ENCODE results near the gene ZNF747.
"Not testable (repeated sequence)": the region's sequence is repeated elsewhere in the genome, so short reads cannot be mapped to it uniquely, and the experiment has no call there.

ZNF747 gene

DNA sequence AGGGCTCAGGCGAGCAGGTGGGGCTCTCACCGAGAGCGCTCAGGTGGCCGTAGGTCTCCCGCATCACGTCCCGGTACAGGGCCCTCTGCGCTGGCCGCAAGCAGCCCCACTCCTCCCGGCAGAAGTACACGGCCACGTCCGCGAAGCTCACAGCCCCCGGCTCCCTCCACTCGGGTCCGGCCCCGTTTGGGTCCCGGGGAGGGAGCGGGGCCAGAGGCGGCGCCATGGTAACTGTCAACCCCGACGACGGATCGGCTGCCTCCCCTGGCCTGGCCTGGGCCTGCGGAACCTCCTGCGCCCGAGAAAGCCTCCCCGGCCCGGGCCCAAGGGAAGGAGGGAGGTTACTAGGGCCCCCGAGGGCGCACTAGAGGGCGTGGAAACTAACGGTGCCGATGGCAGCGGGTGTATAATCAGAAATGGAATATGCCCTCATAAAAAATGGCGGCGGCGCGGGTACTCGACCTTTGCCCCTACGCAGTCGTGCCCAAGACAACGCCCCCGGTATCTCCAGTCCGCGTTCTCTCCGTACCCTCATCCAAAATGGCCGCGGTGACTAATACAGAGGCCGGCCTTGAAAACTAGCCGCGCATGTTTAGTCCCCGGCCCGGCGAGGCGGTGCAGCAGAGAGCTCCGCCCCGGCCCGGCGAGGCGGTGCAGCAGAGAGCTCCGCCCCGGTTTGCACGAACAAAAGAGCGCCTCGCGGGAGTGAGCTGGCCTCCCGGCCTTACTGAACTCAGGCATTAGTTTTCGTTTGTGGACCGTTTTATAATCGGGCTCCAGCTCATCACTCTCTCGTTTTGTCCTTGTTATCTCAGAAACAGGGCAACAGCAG is 23.5 kb upstream of the ZNF747 start, which contains the start of gene ZNF764:
ZNF764 (minus strand) TSS at position 418 of the 832 bp plus-strand sequence; CDS start at position 226, 192 bp downstream.
- peak; percentile 94 for DNase-seq (ENCODE audit: low spot score)

DNA sequence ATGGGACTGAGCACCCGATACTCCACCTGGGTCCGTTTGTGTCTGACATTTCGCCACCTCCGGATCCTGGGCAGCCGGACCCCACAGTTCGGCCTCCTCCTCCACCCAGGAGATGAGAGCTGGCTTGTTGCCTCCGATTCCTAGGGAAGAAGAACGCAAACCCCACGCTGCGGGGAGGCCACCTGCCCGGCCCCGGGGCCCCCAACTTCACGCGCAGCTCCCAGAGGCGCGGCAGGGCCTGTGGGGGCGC is 23.0 kb upstream of the ZNF747 start:
- no peak for DNase-seq (ENCODE audit: low spot score)

DNA sequence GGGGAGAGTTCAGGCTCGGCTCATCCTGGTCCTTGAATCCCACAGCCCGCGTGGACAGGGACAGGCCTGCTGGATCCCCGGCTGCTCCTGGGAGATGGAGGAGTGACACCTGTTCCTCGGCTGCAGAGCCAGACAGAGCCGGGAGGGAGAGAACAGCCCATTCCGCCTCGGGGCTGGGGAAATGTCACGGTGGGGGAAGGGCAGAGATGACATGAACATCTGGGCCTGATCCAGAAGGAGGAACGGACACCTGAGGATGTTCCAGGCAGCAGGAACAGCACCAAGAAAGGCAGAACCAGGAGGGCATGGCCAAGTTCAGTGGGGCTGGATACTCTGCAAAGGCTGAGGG is 21.4 kb upstream of the ZNF747 start:
- no peak for DNase-seq (ENCODE audit: low spot score)

DNA sequence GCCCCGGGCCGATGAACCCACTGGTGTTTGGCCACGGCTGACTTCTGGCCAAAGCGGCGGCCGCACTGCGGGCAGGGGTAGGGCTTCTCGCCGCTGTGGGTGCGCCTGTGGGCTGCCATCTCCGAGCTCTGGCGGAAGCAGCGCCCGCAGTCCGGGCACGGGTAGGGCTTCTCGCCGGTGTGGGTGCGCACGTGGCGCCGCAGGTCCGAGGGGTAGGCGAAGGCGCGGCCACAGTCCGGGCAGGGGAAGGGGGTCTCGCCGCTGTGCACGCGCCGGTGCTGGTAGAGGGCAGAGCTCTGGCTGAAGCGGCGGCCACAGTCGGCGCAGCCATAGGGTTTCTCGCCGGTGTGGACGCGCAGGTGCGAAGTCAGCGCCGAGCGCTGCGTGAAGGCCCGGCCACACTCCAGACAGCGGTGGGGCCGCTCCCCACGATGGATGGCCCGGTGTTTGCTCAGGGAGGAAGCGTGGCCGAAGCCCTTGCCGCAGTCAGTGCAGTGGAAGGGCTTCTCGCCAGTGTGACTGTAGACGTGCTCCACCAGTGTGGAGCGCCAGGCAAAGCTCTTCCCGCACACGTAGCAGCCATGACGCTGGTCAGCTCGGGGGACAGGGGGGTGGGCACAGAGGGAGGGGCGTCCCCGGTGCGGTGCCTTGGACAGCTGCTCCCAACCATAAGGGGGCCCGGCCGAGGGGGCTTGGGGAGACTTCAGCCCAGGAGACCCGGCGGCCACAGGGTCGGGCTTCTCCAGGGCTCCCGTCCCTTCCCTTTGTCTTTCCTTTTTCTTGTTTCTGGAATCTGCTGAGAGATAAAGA is 20.9 kb upstream of the ZNF747 start:
- DNase-seq (ENCODE audit: low spot score) = no peak

DNA sequence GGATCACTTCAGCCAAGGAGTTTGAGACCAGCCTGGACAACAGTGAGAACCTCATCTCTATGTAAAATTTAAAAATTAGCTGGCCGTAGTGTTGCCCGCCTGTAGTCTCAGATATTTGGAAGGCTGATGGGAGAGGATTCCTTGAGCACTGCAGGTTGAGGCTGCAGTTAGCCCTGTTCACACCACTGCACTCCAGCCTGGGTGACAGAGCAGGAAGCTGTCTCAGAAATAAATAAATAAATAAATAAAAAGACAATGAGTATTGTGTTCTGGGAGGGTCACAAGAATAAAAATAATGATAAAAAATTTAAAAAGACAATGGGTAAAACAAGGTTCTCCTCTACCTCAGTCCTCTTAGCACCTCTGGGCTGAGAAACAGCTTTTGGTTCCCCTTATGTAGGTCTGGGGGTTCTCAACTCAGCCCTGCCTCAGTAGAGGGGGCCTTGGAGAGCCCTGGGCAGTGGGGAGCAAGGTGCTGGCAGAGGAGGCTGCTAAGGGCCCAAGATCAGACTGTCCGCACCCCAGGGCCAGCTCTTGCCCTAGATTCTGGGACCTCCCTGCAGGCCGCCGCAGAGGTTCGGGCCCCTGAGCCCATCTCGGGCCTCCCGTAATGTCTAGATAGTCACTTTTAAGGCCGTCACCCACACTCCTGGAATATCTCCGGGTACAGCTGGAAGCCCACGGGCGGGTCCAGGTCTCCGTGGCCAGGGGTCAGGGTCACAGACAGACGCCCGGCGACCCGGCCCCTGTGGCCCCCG is 20.1 kb upstream of the ZNF747 start:
- DNase-seq (ENCODE audit: low spot score) = no peak

DNA sequence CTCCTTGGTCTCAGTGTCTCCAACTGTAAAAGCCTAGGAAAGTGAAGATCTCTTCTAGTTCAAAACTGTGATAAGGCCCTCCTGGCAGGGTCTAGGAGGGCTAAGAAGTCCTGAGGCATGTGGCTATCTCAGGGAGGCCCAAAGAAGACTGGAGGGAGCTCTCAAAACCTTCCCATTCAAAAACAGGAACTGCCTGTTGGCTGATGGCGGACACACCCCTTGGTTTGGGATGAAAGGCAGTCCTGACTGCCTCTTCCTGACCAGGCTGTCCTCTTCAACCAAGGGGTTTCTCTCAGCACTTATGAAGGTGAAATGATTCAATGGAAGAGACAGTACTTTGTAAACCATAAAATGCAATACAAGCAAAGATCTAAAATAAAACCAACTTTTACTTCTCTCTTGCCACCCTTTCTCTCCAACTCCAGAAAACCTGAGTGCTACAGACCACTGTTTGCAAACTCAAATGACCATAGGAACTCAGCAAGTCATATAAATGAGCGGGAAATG is 18.8 kb upstream of the ZNF747 start:
- no peak for DNase-seq (ENCODE audit: low spot score)

DNA sequence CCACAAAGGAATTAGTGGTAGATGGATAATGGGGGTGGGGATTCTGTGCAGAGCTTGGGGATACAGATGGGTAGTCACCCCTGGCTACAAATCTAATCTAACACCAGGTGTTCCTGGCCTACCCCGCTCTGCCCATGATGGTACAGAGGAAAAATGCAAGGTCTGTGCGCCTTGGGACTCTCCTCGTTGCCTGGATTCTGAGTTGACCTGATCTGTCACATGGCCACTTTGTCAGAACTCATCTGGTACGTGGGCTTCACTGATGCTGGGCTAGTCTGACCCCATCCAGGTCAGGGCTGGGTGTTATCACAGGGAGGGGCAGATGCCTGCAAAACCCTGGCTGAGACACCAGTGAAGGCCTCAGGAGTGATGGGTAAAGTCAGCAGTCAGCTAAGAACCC is 18.3 kb upstream of the ZNF747 start:
- DNase-seq (ENCODE audit: low spot score) = no peak

DNA sequence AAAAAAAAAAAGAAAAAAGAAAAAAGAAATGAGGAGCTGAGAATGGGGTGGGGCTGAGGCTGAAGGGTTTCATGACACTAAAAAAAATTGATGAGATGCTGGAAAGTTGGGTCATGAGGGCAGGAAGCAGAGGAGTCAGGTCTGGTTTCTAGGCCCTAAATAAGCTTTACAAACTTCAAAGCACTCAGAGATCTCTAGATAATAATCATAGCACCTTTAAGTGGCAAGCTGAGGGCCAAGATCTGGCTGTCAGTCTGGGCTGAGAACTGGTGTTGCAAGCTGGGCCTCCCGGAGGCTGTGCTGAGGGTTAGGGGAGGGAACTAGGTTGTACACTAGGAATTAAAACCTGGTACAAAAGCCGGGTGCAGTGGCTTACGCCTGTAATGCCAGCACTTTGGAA is 17.1 kb upstream of the ZNF747 start:
- no peak for DNase-seq (ENCODE audit: low spot score)

DNA sequence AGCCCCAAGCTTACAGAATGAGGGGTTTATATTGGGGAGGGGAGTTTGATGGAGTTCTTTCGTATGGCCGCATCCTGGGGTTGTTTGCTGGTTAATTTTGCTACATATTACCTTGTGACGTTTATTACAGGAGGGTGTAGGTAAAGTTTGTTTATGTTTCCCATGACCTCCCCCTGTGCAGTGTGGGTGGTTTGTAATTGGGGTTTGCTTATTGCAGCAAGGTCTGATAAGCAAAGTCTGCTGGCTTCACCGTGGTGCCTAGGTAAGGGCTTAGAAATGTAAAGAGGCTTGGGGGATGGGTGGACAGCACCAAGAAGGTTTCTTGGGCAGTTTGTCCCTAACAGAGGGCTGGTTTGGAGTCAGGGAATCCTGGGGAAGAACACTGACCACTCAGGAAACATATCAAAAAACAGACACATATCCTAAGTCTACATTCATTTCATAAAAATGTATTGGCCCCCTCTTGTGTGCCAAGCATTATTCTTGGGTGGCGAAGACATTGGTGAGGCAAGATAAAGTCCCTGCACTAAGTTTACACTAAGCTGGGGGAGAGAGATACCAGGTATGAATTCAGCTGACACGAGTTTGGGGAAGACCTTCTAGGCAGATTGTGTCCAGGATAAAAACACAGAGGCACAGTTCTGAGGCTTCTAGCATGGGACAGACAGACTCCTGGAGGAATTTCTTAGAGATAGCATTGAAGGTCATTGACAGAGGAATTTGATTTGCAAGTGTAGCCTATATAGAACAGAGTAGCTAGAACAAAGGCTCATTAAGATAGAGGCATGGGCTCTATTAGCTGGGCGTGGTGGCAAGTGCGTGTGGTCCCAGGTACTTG is 14.0 kb upstream of the ZNF747 start:
- no peak for DNase-seq (ENCODE audit: low spot score)

DNA sequence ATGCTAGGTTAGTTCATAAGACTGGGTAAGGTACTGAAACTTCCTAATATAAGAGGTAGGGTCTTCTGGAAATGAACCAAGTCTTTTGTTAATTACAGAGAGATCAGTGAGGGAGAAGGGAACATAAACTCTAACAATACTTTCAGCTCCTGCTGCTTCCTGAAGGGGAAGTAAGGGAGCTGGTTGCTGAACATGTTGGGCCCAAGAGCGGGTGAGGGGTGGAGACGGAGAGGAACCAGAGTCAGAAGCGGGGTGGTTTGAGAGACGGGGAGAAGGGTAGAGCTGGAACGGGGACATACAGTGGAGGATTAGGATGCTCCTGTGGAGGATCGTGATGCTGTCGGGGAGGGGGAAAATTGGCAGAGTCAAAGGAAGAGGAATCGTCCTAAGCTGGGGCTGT is 11.5 kb upstream of the ZNF747 start:
- no peak for DNase-seq (ENCODE audit: low spot score)

DNA sequence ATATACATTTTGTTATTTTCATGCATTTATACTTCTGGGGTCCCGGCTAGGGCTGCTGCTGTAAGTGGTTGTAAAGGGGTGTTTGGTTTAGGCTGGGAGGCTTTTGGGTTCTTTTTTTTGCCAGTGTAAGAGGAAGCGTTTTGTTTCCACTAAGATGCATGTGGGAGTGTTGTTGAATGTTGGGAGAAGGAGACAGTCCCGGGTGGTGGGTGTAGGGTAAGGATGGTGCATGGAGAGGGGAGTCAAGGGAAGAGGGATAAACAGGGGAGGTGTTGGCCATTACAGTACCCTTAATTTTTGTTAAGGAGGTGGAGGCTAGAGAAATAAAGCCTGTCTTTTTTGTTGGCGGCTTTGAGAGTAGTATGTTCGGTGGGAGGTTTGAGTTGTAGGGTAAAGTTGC is 8.4 kb upstream of the ZNF747 start:
- no peak for DNase-seq (ENCODE audit: low spot score)

DNA sequence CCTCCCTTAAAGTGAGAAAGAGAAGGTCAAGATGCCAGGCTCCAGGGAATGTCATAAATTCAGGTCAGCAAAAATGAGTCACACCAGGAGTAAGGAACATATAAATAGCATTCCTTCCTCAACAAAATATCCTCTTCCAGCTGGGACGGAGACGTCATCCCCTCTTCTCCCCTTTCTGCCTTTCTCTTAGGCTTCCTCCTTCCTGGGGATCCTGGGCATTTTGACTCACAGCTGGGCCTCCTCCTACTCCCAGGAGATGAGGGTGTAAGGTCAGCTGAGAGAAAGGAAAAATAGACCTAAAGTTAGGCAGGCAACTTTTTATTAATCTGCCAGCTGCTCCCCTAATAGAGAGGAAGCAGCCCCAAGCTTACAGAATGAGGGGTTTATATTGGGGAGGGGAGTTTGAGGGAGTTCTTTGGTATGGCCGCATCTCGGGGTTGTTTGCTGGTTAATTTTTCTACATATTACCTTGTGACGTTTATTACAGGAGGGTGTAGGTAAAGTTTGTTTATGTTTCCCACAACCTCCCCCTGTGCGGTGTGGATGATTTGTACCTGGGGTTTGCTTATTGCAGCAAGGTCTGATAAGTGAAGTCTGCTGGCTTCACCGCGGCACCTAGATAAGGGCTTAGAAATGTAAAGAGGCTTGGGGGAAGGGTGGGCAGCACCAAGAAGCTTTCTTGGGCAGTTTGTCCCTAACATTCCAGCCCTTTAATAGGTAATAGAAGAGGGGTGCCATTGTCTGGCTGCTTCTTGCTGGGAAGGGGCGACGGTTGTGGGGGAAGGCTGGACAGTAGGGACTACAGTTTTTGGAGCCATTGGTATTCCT is 7.1 kb upstream of the ZNF747 start:
- DNase-seq (ENCODE audit: low spot score) = no peak

DNA sequence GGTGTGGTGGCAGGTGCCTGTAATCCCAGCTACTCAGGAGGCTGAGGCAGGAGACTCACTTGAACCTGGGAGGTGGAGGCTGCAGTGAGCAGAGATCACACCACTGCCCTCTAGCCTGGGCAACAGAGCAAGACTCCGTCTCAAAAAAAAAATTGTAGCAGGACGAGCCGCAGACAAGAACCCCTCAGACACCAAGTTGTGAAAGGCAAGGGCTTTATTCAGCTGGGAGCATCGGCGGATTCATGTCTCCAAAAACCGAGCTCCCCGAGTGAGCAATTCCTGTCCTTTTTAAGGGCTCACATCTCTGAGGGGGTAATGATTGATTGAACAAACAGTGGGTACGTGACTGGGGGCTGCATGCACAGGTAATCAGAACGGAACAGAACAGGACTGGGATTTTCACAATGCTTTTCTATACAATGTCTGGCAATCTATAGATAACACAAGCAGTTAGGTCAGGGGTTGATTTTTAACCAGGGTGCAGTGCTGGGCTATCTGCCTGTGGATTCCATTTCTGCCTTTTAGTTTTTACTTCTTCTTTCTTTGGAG is 6.3 kb upstream of the ZNF747 start:
- not testable (repeated sequence) for DNase-seq (ENCODE audit: low spot score)

DNA sequence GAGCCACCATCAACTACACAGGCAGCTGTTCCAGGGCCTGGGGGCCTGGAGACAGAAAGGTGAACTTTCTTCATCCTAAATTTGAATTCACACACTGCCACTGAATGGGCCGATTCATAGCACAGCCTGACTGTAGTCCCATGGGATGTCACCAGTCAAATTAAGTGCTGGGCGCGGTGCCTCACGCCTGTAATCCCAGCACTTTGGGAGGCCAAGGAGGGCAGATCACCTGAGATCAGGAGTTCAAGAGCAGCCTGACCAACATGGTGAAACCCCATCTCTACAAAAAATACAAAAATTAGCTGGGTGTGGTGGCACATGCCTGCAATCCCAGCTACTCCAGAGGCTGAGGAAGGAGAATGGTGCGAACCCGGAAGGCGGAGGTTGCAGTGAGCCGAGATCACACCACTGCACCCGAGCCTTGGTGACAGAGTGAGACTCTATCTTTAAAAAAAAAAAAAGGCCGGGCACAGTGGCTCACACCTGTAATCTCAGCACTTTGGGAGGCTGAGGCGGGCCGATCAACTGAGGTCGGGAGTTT is 5.4 kb upstream of the ZNF747 start:
- not testable (repeated sequence) for DNase-seq (ENCODE audit: low spot score)

DNA sequence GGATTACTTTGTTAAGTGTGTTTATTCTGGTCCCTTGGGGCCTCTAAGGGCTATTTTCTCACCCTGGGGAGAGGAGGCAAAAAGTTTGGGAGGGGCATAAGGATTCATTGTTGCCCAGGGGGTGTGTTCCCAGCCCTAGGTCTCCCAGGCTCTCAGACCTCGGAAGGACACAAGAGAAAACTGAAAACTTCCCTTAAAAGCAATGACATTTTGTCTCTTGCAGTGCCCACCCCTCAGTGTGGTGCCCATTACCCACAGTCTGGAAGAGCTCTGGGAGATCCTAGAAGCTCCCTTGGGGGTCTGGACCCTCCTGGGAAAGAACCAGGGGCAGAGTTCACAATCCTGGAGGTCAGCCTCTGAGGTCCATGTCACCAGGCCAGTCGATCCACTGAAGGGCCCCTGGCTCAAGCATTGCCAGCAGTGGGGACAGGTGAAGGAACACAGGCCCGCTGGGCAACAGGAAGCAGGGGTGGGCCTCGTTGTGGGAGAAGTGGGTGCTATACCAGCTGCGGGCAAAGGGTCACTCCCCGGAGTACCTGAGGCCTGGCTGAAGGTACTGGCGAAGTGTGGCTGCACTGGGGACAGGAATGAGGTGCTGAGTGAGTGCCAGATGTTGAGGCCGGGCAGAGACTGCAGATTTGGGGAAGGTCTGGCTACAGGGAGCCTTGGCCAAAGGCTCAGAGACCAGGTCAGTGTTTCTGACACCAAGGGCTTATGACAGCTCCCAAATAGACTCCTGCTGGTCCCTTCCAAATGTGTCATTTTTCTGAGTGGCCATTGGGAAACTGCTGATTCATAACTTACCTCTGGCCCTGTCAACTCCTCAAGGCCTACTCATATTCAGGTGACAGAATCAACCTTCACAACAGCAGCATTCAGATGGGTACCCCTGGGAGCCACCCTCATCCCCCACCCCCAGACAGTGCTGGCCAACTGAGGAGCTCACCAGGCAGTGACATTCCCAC is 4.6 kb upstream of the ZNF747 start:
- no peak for DNase-seq (ENCODE audit: low spot score)

DNA sequence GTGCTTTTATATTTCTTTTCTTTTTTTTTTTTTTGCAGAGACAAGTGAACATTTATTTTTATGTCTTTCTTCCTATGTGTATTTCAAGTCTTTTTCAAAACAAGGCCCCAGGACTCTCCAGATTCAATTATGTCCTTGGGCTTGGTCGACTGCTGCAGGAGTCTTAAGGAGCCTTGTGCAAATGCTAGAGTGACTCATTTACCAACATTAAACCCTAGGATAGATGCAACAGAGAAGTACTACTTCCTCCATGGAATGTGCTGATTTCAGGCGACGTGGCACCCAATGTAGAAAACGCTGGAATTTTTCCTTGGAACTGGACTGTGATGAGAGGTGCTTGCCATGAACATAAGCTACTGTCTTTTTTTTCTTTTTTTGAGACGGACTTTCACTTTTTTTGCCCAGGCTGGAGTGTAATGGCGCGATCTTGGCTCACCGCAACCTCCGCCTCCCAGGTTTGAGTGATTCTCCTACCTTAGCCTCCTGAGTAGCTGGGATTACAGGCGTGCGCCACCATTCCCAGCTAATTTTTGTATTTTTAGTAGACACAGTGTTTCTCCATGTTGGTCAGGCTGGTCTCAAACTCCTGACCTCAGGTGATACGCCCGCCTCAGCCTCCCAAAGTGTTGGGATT is 1.9 kb upstream of the ZNF747 start:
- DNase-seq (ENCODE audit: low spot score) = not testable (repeated sequence)

DNA sequence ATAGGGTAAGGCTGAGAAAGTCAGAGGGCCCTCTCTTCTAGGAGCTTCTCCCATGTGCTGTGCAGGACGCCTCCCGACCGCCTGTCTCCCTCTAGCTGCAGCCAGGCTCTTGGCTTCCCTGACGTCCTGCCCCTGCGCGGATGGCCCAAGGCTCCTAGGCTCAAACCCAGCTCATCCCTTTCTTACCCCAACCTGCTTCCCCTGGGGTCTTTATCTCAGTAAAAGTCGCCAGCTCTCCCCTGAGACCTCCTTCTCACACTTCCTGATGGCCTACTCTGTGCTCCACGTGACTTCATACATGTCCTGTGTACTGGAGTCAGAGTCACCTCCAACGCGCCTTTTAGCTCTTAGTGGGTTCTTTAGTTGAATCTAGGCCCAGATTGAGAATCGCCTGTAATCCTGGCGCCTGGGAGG is 1.1 kb upstream of the ZNF747 start:
- DNase-seq (ENCODE audit: low spot score) = peak; percentile 64

DNA sequence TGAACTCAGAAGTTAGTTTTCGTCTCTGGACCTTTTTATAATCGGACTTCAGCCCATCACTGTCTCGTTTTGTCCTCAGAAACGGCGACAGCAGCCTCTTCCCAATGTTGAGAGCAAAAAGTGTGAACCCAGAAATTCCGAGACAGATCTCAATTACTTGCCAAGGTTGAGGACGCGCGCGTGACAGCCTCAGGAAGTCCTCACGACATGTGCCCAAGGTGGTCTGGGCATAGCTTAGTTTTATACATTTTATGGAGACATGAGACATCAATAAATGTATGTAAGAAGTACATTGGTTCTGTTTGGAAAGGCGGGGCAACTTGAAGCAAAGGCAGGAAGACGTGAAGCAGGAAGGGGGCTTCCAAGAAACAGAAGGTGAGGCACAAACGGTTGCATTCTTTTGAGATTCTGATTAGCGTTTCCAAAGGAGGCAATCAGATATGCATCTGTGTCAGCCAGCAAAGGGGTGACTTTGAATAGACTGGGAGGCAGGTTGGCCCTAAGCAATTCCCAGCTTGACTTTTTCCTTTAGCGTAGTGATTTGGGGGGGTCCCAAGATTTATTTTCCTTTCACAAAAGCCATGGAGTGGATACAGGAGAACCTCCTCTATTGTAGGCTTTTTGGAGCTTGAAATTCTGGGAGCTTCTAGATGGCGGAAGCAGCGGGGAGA is 583 bp upstream of the ZNF747 start:
- DNase-seq (ENCODE audit: low spot score) = no peak
